B cell (primary cell): ENCODE data around the gene ITPR1.

Experiments
- CTCF ChIP-seq: fragments of 200-600 bp; IDR thresholded peaks from one replicate; pipeline ENCODE4 v1.8.0; 2022; ENCODE audit warnings: antibody characterized with exemption, mild to moderate bottlenecking
- EZH2 ChIP-seq: IDR thresholded peaks from 2 replicates; pipeline ENCODE4 v1.6.1; 2012; ENCODE audit warnings: borderline replicate concordance, low read depth, mild to moderate bottlenecking, moderate library complexity, low read length; ENCODE audit not compliant: insufficient read depth, poor library complexity, severe bottlenecking

- TF ChIP-seq CTCF (no peak), EZH2 (no peak)
These were observed 68.5 kb downstream of the ITPR1 start for GRCh38 chr3:4561661-4562060.
